Liver (tissue), 3 donors: ENCODE measurements around the gene P2RY14.

Experiments used
- CTCF ChIP-seq: fragments of 150-350 bp; IDR thresholded peaks from 2 replicates; pipeline ENCODE4 v1.5.1; 2017; ENCODE audit warnings: improper control_type of control experiment, low read depth, low read length; ENCODE audit not compliant: missing input control
- FOXA1 ChIP-seq: IDR thresholded peaks from 2 replicates; pipeline ENCODE4 v1.6.1; 2016; ENCODE audit warnings: antibody characterized with exemption
- GABPA ChIP-seq, 2 donors: IDR thresholded peaks in 1 of 2; conservative IDR thresholded peaks in 1 of 2; 2 replicates each; pipeline ENCODE4 v1.6.1; 2016; ENCODE audit warnings: antibody characterized with exemption in 2 of 2, mild to moderate bottlenecking in 1 of 2, moderate library complexity in 1 of 2
- HNF4A ChIP-seq, 2 donors: conservative IDR thresholded peaks; 2 replicates each; pipeline ENCODE4 v1.6.1; 2016; ENCODE audit warnings: antibody characterized with exemption in 2 of 2, mild to moderate bottlenecking in 2 of 2
- HNF4G ChIP-seq: IDR thresholded peaks from 2 replicates; pipeline ENCODE4 v1.6.1; 2016; ENCODE audit warnings: antibody characterized with exemption
- JUND ChIP-seq, 2 donors: IDR thresholded peaks; 2 replicates each; pipeline ENCODE4 v1.6.1; 2016; ENCODE audit warnings: antibody characterized with exemption in 2 of 2
- MAX ChIP-seq: IDR thresholded peaks from 2 replicates; pipeline ENCODE4 v1.6.1; 2016; ENCODE audit warnings: antibody characterized with exemption
- RAD21 ChIP-seq, 2 donors: IDR thresholded peaks; 2 replicates each; pipeline ENCODE4 v1.6.1; 2016; ENCODE audit warnings: antibody characterized with exemption in 2 of 2, mild to moderate bottlenecking in 2 of 2
- RXRA ChIP-seq, 2 donors: IDR thresholded peaks; 2 replicates each; pipeline ENCODE4 v1.6.1; 2017 to 2018; ENCODE audit warnings: antibody characterized with exemption in 2 of 2, mild to moderate bottlenecking in 1 of 2
- SP1 ChIP-seq: IDR thresholded peaks from 2 replicates; pipeline ENCODE4 v1.6.1; 2018; ENCODE audit warnings: antibody characterized with exemption, mild to moderate bottlenecking
- TAF1 ChIP-seq: conservative IDR thresholded peaks from 2 replicates; pipeline ENCODE4 v1.6.1; 2016; ENCODE audit warnings: antibody characterized with exemption, mild to moderate bottlenecking
- YY1 ChIP-seq: IDR thresholded peaks from 2 replicates; pipeline ENCODE4 v1.6.1; 2016; ENCODE audit warnings: antibody characterized with exemption, mild to moderate bottlenecking
- TF ChIP-seq, protein P1 (sequence below): IDR thresholded peaks from 2 replicates; pipeline ENCODE4 v1.6.1; 2016; ENCODE audit warnings: antibody characterized with exemption
- donor health status: healthy.
- donor health status: healthy.

DNA sequence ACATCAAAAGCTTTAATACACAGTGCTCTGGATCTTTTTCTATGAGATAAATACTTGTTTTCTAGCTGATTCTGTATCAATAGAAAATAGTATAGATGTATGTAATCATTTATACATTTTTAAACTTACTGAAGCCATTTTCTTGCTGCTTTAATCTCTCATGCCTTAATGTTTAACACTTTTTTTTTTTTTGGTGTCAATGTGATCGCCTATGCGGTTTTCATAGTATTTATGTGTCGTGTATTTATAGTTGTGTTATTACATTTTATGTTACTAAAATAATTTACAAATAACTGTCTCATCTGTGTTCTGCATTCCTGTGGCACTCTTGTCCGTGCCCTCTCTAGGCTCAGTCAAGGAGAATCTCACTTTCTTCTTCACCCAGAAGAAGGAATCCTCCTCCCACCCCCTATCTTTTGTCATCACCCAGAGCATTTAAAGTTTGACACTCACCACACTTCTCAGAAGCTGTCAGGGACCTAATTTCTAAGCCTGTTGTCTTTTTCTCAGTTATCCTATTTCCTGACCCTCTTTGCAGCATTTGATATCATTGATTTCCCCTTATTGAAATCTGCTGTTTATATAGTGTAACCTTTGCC lies 54.0 kb downstream of the P2RY14 start:
- TF ChIP-seq FOXA1 (no peak), CTCF (no peak), TAF1 (no peak), YY1 (no peak), JUND (IDR thresholded peaks at IDR 0.05) (no peak), RAD21 (IDR thresholded peaks at IDR 0.05) (no peak), SP1 (peak; percentile 27), HNF4G (no peak), MAX (no peak), GABPA (IDR thresholded peaks at IDR 0.05 in 1 of 2, conservative IDR thresholded peaks at IDR 0.05 in 1 of 2) (no peak), HNF4A (conservative IDR thresholded peaks at IDR 0.05) (peak in 1 of 2 donors; percentile 52), RXRA (IDR thresholded peaks at IDR 0.05) (no peak)
- TF ChIP-seq, protein P1, sequence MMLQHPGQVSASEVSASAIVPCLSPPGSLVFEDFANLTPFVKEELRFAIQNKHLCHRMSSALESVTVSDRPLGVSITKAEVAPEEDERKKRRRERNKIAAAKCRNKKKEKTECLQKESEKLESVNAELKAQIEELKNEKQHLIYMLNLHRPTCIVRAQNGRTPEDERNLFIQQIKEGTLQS = no peak
